Endothelial cell of umbilical vein (primary cell): Measurements from ENCODE around the gene SEMA5A. TPM values are rescaled to one million over a fixed set of nuclear protein-coding genes. Genes with fewer than 3 reads are reported as not detected.

Experiments used
- BruUV-seq: library from RNA; stranded (reverse); fragments of 400-500 nt; replicated peaks from 2 replicates; lab custom pipeline; 2021; lab: Mats Ljungman, UMichigan
- CTCF ChIA-PET: fragments of 300-600, 350-600 bp; sonication (Branson Sonifier 250); formaldehyde crosslinking; loops from one replicate; lab custom pipeline; 2021; ENCODE audit warnings: antibody characterized with exemption, inconsistent platforms; lab: Charles Lee
- POLR2A ChIA-PET: fragments of 300-600, 350-600 bp; sonication (Branson Sonifier 250); formaldehyde crosslinking; loops from one replicate; lab custom pipeline; 2021; ENCODE audit warnings: antibody characterized with exemption, inconsistent platforms; lab: Charles Lee
- DNase-seq: peaks from one replicate; pipeline ENCODE4 v3.0.0-alpha.2; 2011; ENCODE audit warnings: low read depth, low spot score
- FAIRE-seq: peaks from 2 replicates; lab custom pipeline; 2011; peaks lifted over from hg19 to GRCh38; lab: Jason Lieb, UNC
- H2AFZ ChIP-seq: 2 replicates; pipeline ENCODE4 v1.6.0; 2012; ENCODE audit warnings: low read depth, low read length, control low read depth, inconsistent platforms
- H3K27ac ChIP-seq: 2 replicates; pipeline ENCODE4 v1.5.1; 2011; ENCODE audit warnings: low read depth, mild to moderate bottlenecking, control low read depth, low read length, moderate library complexity; ENCODE audit not compliant: insufficient read depth
- H3K27me3 ChIP-seq, 2 experiments: 2 replicates each; pipeline versions ENCODE4 v1.6.0 to v1.6.1; 2011; ENCODE audit warnings: low read length in 2 of 2, mixed read lengths in 1 of 2; ENCODE audit not compliant: control insufficient read depth in 2 of 2, insufficient read depth in 2 of 2
- H3K36me3 ChIP-seq, 2 experiments: 2 replicates in 1 of 2; 3 replicates in 1 of 2; pipeline ENCODE4 v1.5.1; 2011; ENCODE audit warnings: low read length in 2 of 2, mild to moderate bottlenecking in 1 of 2, moderate library complexity in 1 of 2; ENCODE audit not compliant: control insufficient read depth in 2 of 2, insufficient read depth in 2 of 2; ENCODE audit errors: extremely low read depth in 1 of 2
- H3K4me1 ChIP-seq: 3 replicates; pipeline ENCODE4 v1.5.1; 2011; ENCODE audit warnings: mild to moderate bottlenecking, low read length; ENCODE audit not compliant: control insufficient read depth, insufficient read depth; ENCODE audit errors: extremely low read depth
- H3K4me2 ChIP-seq: 2 replicates; pipeline ENCODE4 v1.6.1; 2011; ENCODE audit warnings: low read length, control low read depth, mixed read lengths; ENCODE audit not compliant: insufficient read depth
- H3K4me3 ChIP-seq, 3 experiments: fragments of 200-600 bp in 1 of 3; sonication (generic), shearing (Covaris generic) in 1 of 3; replicated peaks in 1 of 3; 2 replicates each; pipeline ENCODE4 v1.5.1; 2011 to 2016; ENCODE audit warnings: control low read depth in 3 of 3, low read length in 3 of 3, mild to moderate bottlenecking in 2 of 3, inconsistent platforms in 1 of 3, low read depth in 1 of 3, moderate library complexity in 1 of 3; ENCODE audit not compliant: insufficient read depth in 1 of 3
- H3K79me2 ChIP-seq: 2 replicates; pipeline ENCODE4 v1.6.0; 2012; ENCODE audit warnings: low read length, inconsistent platforms; ENCODE audit not compliant: control insufficient read depth, insufficient read depth
- H3K9ac ChIP-seq: replicated peaks from 2 replicates; pipeline ENCODE3; 2011; ENCODE audit warnings: low read length, control low read depth; ENCODE audit not compliant: insufficient read depth; ENCODE audit errors: extremely low read depth
- H3K9me1 ChIP-seq: replicated peaks from 3 replicates; pipeline ENCODE4 v1.6.0; 2011; ENCODE audit warnings: mild to moderate bottlenecking, low read length; ENCODE audit not compliant: control insufficient read depth, insufficient read depth; ENCODE audit errors: extremely low read depth
- H3K9me3 ChIP-seq: replicated peaks from 2 replicates; pipeline ENCODE4 v1.5.1; 2012; ENCODE audit warnings: low read length, inconsistent platforms; ENCODE audit not compliant: control insufficient read depth, insufficient read depth
- H4K20me1 ChIP-seq: replicated peaks from 2 replicates; pipeline ENCODE3; 2011; ENCODE audit warnings: mild to moderate bottlenecking, low read length; ENCODE audit not compliant: control insufficient read depth, insufficient read depth; ENCODE audit errors: extremely low read depth
- CTCF ChIP-seq, 2 donors: IDR thresholded peaks; 1 replicate in 1 of 2; 2 replicates in 1 of 2; pipeline ENCODE4 v1.5.1; 2011; ENCODE audit warnings: low read length in 2 of 2, mild to moderate bottlenecking in 2 of 2, moderate library complexity in 2 of 2, control low read depth in 1 of 2, inconsistent platforms in 1 of 2, low read depth in 1 of 2; ENCODE audit not compliant: insufficient read depth in 1 of 2; ENCODE audit errors: extremely low read depth in 1 of 2
- EZH2 ChIP-seq: IDR thresholded peaks from 2 replicates; pipeline ENCODE4 v1.6.1; 2012; ENCODE audit warnings: borderline replicate concordance, low read depth, mild to moderate bottlenecking, moderate library complexity, low read length, inconsistent platforms; ENCODE audit not compliant: severe bottlenecking
- FOS ChIP-seq: IDR thresholded peaks from 2 replicates; pipeline ENCODE4 v1.6.1; 2011; ENCODE audit warnings: mild to moderate bottlenecking, low read length, moderate library complexity, borderline replicate concordance; ENCODE audit not compliant: insufficient read depth
- GATA2 ChIP-seq: IDR thresholded peaks from 2 replicates; pipeline ENCODE4 v1.7.0; 2011; ENCODE audit warnings: low read depth, mild to moderate bottlenecking, moderate library complexity, mixed read lengths, low read length; ENCODE audit not compliant: insufficient read length, insufficient read depth
- JUN ChIP-seq: IDR thresholded peaks from 2 replicates; pipeline ENCODE4 v1.6.1; 2011; ENCODE audit warnings: borderline replicate concordance, low read depth; ENCODE audit not compliant: insufficient read length, insufficient read depth
- MAX ChIP-seq: IDR thresholded peaks from 2 replicates; pipeline ENCODE4 v1.6.1; 2011; ENCODE audit not compliant: insufficient read depth, insufficient read length
- MYC ChIP-seq: IDR thresholded peaks from one replicate; pipeline ENCODE4 v1.6.1; 2011; ENCODE audit warnings: mild to moderate bottlenecking, low read depth, low read length
- POLR2A ChIP-seq: IDR thresholded peaks from 2 replicates; pipeline ENCODE4 v1.6.1; 2012; ENCODE audit warnings: low read depth, mild to moderate bottlenecking, control low read depth, low read length
- POLR2AphosphoS5 ChIP-seq: IDR thresholded peaks from 2 replicates; pipeline ENCODE4 v1.6.1; 2012; ENCODE audit warnings: low read depth, mild to moderate bottlenecking, control low read depth, low read length, moderate library complexity; ENCODE audit not compliant: insufficient read depth
- dilution Hi-C: fragments of 300-500 bp; cut with MboI; formaldehyde crosslinking; loops from one replicate; pipeline ENCODE4 v1.15.0; 2019; ENCODE audit warnings: low sequenced_read_pairs; ENCODE audit not compliant: extremely low pct_ligation_motif_present
- intact Hi-C: fragments of 100-400 bp; cut with micrococcal nuclease; formaldehyde crosslinking; loops from one replicate; pipeline ENCODE4 v1.10.0; 2022
- polyA plus RNA-seq, 4 experiments: library from polyadenylated mRNA; depleted of rRNA in 3 of 4; stranded (reverse) in 3 of 4; unstranded in 1 of 4; fragments of >200 nt; gene quantifications; 2 replicates each; pipeline versions ENCODE4 v1.2.1 to v1.2.3, GENCODE V29; 2011 to 2012; ENCODE audit warnings: missing spikeins in 1 of 4
- total RNA-seq: library from RNA; stranded (reverse); gene quantifications from 2 replicates; pipeline ENCODE4 v1.2.3, GENCODE V29; 2021

SEMA5A gene
- total and polyA plus RNA-seq, 2 donors (not counting 3 experiments of a cell fraction or from before 2014, with no cell fraction given) = 0.04 to 0.06 TPM

GRCh38 chr5:9386945-9387344, 158.9 kb downstream of the SEMA5A start:
- Histone ChIP-seq H4K20me1 (no peaks in the 10 kb centered on the region), H3K27me3 (no peaks in the 10 kb centered on the region), H3K4me1 (no peaks in the 10 kb centered on the region), H3K79me2 (no peaks in the 10 kb centered on the region), H2AFZ (no peak overlapping the region), H3K27ac (no peak overlapping the region), H3K4me2 (no peak overlapping the region), H3K9ac (no peak overlapping the region), H3K4me3 (no peak overlapping the region), H3K9me3 (no peaks in the 10 kb centered on the region), H3K9me1 (no peaks in the 10 kb centered on the region), H3K36me3 (no peaks in the 10 kb centered on the region)
- dilution Hi-C loops = no loop called here
- DNase-seq = no peak
- BruUV-seq = no TSS peak
- TF ChIP-seq JUN (no peak), FOS (no peak), EZH2 (no peak), POLR2AphosphoS5 (no peak), CTCF (IDR thresholded peaks at IDR 0.05; ENCODE audit: extremely low read depth in 1 of 2, insufficient read depth in 1 of 2, low read depth in 1 of 2, low read length in 2 of 2) (no peak), MAX (no peak), GATA2 (no peak), MYC (no peak), POLR2A (no peak)
- ChIA-PET POLR2A (no interaction called here), CTCF (no interaction called here)
- intact Hi-C loops = loop anchor here (5.0 kb wide), 1 partner anchor 465 kb away; no protein-coding TSS in a partner anchor
- no peak for FAIRE-seq
